Measurements from ENCODE around the gene ZNF805.

GRCh38 chr19:57244513-57244912 is 4.1 kb downstream of the ZNF805 start:
- TF ChIP-seq EZH2 (IDR thresholded peaks at IDR 0.05; ENCODE audit: insufficient read depth, poor library complexity, severe bottlenecking) (no peak), EZH2phosphoT487 (IDR thresholded peaks at IDR 0.05; ENCODE audit: insufficient read depth, low read depth) (no peak)

All from GM23248 (cell line).